Keratinocyte (primary cell): ENCODE measurements around the gene TBC1D9B. TPM values are rescaled to one million over a fixed set of nuclear protein-coding genes. Genes with fewer than 3 reads are reported as not detected.

Experiments
- DNase-seq: peaks from one replicate; pipeline ENCODE4 v3.0.0-alpha.2; 2011; ENCODE audit warnings: low read depth, missing footprints, low spot score
- FAIRE-seq: peaks from 2 replicates; lab custom pipeline; 2011; peaks lifted over from hg19 to GRCh38; lab: Jason Lieb, UNC
- H2AFZ ChIP-seq: 2 replicates; pipeline ENCODE4 v1.6.0; 2012; ENCODE audit warnings: low read length, control low read depth, inconsistent platforms; ENCODE audit not compliant: control insufficient read depth
- H3K27ac ChIP-seq: 2 replicates; pipeline ENCODE4 v1.5.1; 2011; ENCODE audit warnings: low read length; ENCODE audit not compliant: control insufficient read depth, insufficient read depth
- H3K27me3 ChIP-seq: 3 replicates; pipeline ENCODE4 v1.6.0; 2011; ENCODE audit warnings: low read length; ENCODE audit not compliant: control insufficient read depth, insufficient read depth; ENCODE audit errors: extremely low read depth
- H3K36me3 ChIP-seq, 2 experiments: 2 replicates in 1 of 2; 3 replicates in 1 of 2; pipeline ENCODE4 v1.5.1; 2011; ENCODE audit warnings: low read length in 2 of 2, mild to moderate bottlenecking in 1 of 2; ENCODE audit not compliant: control insufficient read depth in 2 of 2, insufficient read depth in 2 of 2; ENCODE audit errors: extremely low read depth in 1 of 2
- H3K4me1 ChIP-seq: 3 replicates; pipeline ENCODE4 v1.5.1; 2011; ENCODE audit warnings: low read length; ENCODE audit not compliant: control insufficient read depth, insufficient read depth; ENCODE audit errors: extremely low read depth
- H3K4me2 ChIP-seq: 3 replicates; pipeline ENCODE4 v1.6.0; 2011; ENCODE audit warnings: low read depth, low read length; ENCODE audit not compliant: control insufficient read depth, insufficient read depth; ENCODE audit errors: extremely low read depth
- H3K4me3 ChIP-seq, 3 experiments: fragments of 200-600 bp in 1 of 3; sonication (generic) in 1 of 3; 2 replicates in 2 of 3; 3 replicates in 1 of 3; pipeline ENCODE4 v1.5.1; 2011 to 2016; ENCODE audit warnings: low read length in 3 of 3, mild to moderate bottlenecking in 3 of 3, control low read depth in 2 of 3, inconsistent platforms in 1 of 3, low read depth in 1 of 3, mixed read lengths in 1 of 3, mixed run types in 1 of 3, moderate library complexity in 1 of 3; ENCODE audit not compliant: control insufficient read depth in 2 of 3, insufficient read depth in 2 of 3; ENCODE audit errors: extremely low read depth in 1 of 3
- H3K79me2 ChIP-seq: 2 replicates; pipeline ENCODE4 v1.6.0; 2012; ENCODE audit warnings: low read length; ENCODE audit not compliant: control insufficient read depth, insufficient read depth
- H3K9ac ChIP-seq: 3 replicates; pipeline ENCODE4 v1.6.0; 2011; ENCODE audit warnings: low read length; ENCODE audit not compliant: control insufficient read depth, insufficient read depth; ENCODE audit errors: extremely low read depth
- H3K9me1 ChIP-seq: 3 replicates; pipeline ENCODE4 v1.6.0; 2011; ENCODE audit warnings: low read length; ENCODE audit not compliant: control insufficient read depth, insufficient read depth; ENCODE audit errors: extremely low read depth
- H3K9me3 ChIP-seq: 2 replicates; pipeline ENCODE4 v1.5.1; 2012; ENCODE audit warnings: low read depth, low read length; ENCODE audit not compliant: control insufficient read depth
- H4K20me1 ChIP-seq: 3 replicates; pipeline ENCODE4 v1.6.0; 2011; ENCODE audit warnings: low read length; ENCODE audit not compliant: control insufficient read depth, insufficient read depth; ENCODE audit errors: extremely low read depth
- EZH2 ChIP-seq: IDR thresholded peaks from one replicate; pipeline ENCODE4 v1.6.1; 2012; ENCODE audit warnings: inconsistent platforms, mild to moderate bottlenecking, low read length, moderate library complexity
- dilution Hi-C: fragments of 300-500 bp; cut with MboI; formaldehyde crosslinking; loops from one replicate; pipeline ENCODE4 v1.7.0; 2020; ENCODE audit warnings: low sequenced_read_pairs; ENCODE audit not compliant: extremely low pct_ligation_motif_present
- polyA plus RNA-seq, 5 experiments: library from polyadenylated mRNA; depleted of rRNA in 3 of 5; stranded (reverse) in 3 of 5; stranded (forward) in 1 of 5; unstranded in 1 of 5; fragments of >200 nt; gene quantifications; 1 replicate in 1 of 5; 2 replicates in 3 of 5; 3 replicates in 1 of 5; pipeline versions ENCODE4 v1.2.1 to v1.2.3, GENCODE V29; 2011 to 2012; ENCODE audit warnings: missing spikeins in 2 of 5, low read depth in 1 of 5, low replicate concordance in 1 of 5
- TF ChIP-seq, protein P1 (sequence below), 3 experiments: IDR thresholded peaks in 1 of 3; conservative IDR thresholded peaks in 1 of 3; optimal IDR thresholded peaks in 1 of 3; 2 replicates in 2 of 3; 3 replicates in 1 of 3; pipeline versions ENCODE3 to v1.5.1; 2011; ENCODE audit warnings: low read length in 3 of 3, mild to moderate bottlenecking in 3 of 3, moderate library complexity in 2 of 3, control low read depth in 1 of 3, inconsistent platforms in 1 of 3; ENCODE audit not compliant: insufficient read depth in 2 of 3; ENCODE audit errors: extremely low read depth in 1 of 3

TBC1D9B gene
- polyA plus RNA-seq, 1 donor (not counting 4 experiments of a cell fraction or from before 2014, with no cell fraction given): 51.4 TPM

DNA sequence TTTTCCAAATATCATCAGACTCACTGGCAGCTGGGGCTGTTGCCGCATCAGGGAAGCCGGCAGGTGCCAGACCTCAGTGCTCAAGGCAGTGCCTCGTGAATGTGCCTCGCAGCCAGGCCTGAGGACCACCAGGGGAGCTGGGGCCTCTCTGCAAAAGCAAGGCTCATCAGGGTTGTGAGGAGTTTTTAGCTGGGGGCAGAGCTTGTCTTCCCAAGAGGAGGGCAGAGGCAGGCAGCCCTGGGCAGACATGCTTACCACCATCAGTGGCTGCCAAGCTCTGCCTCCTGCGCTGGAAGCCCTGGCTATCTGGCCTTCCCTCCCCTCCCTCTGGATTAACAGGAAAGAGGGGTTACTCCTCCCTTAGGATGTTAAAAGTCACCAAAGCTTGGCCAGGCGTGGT is 8.8 kb upstream of the TBC1D9B start:
- H2AFZ ChIP-seq: no peak overlapping the region
- H3K79me2 ChIP-seq: no peaks in the 10 kb centered on the region
- no peak for TF ChIP-seq EZH2
- TF ChIP-seq, protein P1, sequence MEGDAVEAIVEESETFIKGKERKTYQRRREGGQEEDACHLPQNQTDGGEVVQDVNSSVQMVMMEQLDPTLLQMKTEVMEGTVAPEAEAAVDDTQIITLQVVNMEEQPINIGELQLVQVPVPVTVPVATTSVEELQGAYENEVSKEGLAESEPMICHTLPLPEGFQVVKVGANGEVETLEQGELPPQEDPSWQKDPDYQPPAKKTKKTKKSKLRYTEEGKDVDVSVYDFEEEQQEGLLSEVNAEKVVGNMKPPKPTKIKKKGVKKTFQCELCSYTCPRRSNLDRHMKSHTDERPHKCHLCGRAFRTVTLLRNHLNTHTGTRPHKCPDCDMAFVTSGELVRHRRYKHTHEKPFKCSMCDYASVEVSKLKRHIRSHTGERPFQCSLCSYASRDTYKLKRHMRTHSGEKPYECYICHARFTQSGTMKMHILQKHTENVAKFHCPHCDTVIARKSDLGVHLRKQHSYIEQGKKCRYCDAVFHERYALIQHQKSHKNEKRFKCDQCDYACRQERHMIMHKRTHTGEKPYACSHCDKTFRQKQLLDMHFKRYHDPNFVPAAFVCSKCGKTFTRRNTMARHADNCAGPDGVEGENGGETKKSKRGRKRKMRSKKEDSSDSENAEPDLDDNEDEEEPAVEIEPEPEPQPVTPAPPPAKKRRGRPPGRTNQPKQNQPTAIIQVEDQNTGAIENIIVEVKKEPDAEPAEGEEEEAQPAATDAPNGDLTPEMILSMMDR (optimal IDR thresholded peaks at IDR 0.05 in 1 of 3, IDR thresholded peaks at IDR 0.05 in 1 of 3, conservative IDR thresholded peaks at IDR 0.05 in 1 of 3; ENCODE audit: extremely low read depth in 1 of 3, insufficient read depth in 2 of 3, low read length in 3 of 3): no peak
- FAIRE-seq: no peak
- no peak overlapping the region for H3K27ac ChIP-seq
- no peaks in the 10 kb centered on the region for H3K9me3 ChIP-seq
- no peaks in the 10 kb centered on the region for H4K20me1 ChIP-seq
- H3K4me3 ChIP-seq: no peak overlapping the region
- no peak overlapping the region for H3K4me2 ChIP-seq
- no peaks in the 10 kb centered on the region for H3K27me3 ChIP-seq
- H3K4me1 ChIP-seq: peaks cover 22% of the 10 kb centered on the region
- dilution Hi-C loops: no loop called here
- H3K9me1 ChIP-seq: no peaks in the 10 kb centered on the region
- H3K9ac ChIP-seq: no peak overlapping the region
- no peak for DNase-seq
- no peaks in the 10 kb centered on the region for H3K36me3 ChIP-seq

DNA sequence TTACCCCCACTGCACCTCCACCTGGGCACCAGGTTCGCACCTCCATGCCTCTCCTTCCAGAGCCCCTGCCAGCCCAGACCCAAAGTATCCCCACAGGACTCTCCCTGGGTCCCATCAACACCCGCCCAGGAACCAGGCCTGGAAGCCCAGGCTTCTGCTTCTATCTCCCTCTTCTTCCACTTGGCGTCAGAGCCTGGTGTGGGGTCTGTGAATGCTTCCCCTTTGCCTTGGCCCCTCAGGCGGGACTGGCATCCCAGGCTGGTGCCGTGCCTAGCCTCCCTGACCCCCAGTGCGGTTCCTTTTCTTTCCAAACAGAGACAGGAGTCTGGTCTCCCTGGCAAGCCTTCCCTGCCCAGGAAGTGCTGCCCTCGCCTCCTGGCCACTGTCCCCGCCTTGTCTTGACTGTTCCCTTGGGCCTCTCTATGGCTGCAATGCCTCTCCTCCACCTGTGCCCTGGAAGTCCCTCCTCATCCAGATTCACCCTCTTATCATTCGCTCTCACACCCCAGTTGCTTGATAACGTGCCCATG is 7.8 kb upstream of the TBC1D9B start:
- H4K20me1 ChIP-seq: no peaks in the 10 kb centered on the region
- H3K79me2 ChIP-seq: no peaks in the 10 kb centered on the region
- TF ChIP-seq, protein P1 (optimal IDR thresholded peaks at IDR 0.05 in 1 of 3, IDR thresholded peaks at IDR 0.05 in 1 of 3, conservative IDR thresholded peaks at IDR 0.05 in 1 of 3; ENCODE audit: extremely low read depth in 1 of 3, insufficient read depth in 2 of 3, low read length in 3 of 3): no peak
- no peak for TF ChIP-seq EZH2
- dilution Hi-C loops: no loop called here
- no peak overlapping the region for H3K27ac ChIP-seq
- H3K9me3 ChIP-seq: no peaks in the 10 kb centered on the region
- no peak overlapping the region for H3K9ac ChIP-seq
- H3K4me2 ChIP-seq: no peak overlapping the region
- no peak overlapping the region for H2AFZ ChIP-seq
- no peaks in the 10 kb centered on the region for H3K27me3 ChIP-seq
- DNase-seq: no peak
- H3K4me1 ChIP-seq: peaks cover 22% of the 10 kb centered on the region
- FAIRE-seq: no peak
- H3K9me1 ChIP-seq: no peaks in the 10 kb centered on the region
- no peaks in the 10 kb centered on the region for H3K36me3 ChIP-seq
- no peak overlapping the region for H3K4me3 ChIP-seq
